AML-193 (cell line): ENCODE measurements around the gene EPHB1.
A peak's percentile ranks its signal among the peaks of the same experiment; 100 is the strongest.

ENCODE experiments used
- DNase-seq, 2 experiments: peaks; one replicate each; lab custom pipeline; 2025; lab: John Stamatoyannopoulos, UW

EPHB1 gene

DNA sequence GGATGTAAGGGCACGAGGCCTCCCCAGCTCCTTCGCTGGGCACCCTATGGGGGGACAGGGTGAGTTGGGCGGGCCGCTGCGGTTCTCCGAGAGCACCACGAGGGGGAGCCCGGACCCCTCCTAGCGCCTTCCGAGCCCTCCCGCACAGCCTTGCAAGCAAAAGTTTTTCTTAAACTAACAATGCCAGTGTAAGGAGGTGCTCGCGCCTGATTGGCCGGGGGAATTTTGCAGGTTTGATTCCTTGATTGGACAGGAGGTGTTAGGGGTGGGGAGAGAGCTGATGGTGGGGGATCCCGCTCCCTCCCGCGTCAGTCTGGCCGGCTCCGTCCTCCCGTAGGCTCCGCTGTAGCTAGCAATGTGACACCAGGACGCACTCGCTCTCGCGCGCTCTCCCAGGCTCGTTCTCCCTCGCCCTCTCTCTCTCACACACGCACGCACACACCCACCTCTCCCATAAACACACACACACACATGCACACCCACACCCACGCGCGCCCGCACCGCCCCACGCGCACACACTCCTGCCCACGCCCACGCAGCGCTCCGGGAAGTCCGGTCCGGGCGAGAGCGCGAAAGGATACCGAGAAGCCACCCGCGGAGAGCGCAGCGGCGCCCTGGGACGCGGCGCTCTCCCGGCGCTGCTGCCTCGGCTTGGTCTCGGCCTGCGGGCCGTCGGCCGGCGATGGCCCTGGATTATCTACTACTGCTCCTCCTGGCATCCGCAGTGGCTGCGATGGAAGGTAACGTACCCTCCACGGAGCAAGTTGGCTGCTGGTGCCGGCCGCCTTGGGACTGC lies at the start of gene EPHB1:
Gene EPHB1, plus strand, starts transcription at position 311 of the 796 bp plus-strand sequence.
- peak; percentile 71 to 80 for DNase-seq

DNA sequence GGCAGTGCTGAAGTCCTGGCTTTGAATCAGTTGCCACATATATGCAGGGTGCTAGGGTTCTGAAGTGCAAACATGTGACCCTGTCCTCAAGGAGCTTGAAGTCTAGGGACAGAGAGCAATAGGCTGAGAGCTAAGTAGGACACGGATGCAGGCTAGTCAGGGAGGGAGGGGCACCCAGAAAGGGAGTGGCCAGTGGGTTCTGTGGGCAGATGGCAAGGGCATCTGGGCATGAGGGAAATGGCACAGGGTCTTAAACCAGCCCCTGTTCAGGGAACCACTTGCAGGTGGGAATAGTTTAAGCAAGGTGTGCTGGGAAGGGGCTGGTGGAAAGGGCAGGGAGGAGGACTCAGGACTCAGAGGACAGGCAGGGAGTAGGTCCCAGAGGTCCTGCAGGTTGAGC lies 46.4 kb upstream of the EPHB1 start:
- DNase-seq = no peak

DNA sequence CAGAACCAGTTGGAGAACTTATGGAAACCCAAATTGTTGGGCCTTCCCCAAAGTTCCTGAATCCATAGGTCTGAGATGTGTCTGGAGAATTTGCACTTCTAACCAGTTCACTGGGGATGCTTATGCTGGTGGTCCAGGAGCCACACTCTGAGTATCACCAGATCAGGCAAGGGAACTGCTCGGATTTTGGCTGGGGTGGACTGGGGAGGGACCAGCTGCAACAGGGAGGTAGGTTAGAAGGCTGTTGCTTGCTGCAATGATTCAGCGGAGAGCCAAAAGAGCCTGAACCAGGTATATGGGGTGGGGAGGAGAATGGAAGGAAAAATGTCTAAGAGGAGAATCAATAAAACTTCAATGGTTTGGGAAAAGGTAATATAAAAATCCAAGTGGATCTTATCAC lies 45.9 kb upstream of the EPHB1 start:
- DNase-seq = no peak

- DNase-seq = no peak
These were observed 45.1 kb upstream of the EPHB1 start for GRCh38 chr3:134749802-134750553.

- DNase-seq = no peak
These were observed 43.2 kb upstream of the EPHB1 start for GRCh38 chr3:134751831-134752230.

DNA sequence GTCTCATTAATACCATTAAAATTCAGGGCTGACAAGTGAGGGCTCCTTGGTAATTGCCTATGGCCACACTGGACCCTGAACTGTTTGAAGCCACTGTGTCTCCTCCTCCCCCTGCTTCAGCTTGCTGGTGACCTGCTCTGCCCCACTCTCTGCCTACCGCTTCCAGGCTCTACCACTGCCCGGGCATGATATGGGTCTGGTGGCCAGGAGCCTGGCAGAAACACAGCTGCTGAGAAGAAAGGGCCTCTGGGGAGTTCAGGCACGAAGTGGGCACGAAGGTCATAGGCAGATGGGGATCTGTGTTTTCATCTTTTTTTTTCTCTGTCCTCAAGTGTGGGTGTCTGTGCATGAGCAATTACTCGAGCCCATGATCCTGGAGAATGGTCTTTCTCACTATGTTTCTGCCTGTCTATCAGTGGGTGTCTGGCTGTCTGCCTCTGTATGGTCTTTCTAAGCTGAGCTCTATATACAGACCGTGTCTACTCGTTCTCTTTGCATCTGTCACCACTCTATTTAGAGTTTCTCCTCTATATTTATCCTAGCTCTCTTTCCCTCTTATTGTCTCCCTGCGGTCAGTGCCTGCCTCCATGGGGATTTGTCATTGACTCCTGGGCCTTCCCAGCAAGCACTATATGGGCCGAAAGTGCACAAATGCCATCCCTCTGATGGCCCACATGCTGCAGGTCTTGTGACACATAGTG lies 42.1 kb upstream of the EPHB1 start:
- DNase-seq = no peak

- DNase-seq = no peak
These were observed 40.9 kb upstream of the EPHB1 start for GRCh38 chr3:134753999-134754742.

DNA sequence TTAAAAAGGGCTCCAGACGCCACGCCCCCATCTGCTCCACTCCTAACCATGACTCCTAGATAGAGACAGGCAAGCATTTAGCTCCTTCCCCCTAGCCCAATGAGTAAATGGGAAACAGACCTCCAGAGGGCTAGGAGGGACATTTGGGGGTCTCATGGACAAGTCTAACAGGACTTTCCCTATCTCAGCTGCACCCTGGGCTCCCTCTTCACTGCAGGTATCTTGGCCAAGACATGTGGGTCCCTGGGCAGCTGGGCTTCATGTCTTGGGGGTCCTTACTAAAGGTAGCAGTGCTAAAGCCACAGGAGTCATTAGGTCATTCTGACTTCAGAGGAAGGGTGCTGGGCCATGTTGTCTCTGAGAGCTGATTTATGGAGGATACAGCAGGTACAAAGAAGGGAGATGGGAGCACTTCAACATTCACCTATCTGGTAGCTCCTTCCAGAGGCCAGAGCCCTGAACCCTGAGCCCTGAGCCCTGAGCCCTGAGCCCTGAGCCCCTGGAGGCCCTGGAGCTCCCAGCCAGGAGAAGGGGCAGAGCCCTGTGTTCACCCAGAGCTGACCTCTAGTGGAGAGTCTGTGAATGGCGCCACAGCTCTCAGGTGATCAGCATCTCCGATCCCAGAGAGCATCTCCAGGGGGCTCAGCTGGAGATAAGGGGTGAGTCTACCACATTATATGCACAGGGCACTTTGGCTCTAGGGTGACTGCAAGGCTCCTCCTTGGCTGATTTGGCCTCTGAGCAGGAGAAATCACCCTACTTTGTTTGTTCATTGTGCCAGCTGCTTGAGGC lies 40.1 kb upstream of the EPHB1 start:
- DNase-seq = peak; percentile 29 to 57

GRCh38 chr3:134755821-134756220 lies 39.2 kb upstream of the EPHB1 start:
- DNase-seq = no peak

- DNase-seq = no peak
These were observed 37.5 kb upstream of the EPHB1 start for GRCh38 chr3:134757549-134758069.

DNA sequence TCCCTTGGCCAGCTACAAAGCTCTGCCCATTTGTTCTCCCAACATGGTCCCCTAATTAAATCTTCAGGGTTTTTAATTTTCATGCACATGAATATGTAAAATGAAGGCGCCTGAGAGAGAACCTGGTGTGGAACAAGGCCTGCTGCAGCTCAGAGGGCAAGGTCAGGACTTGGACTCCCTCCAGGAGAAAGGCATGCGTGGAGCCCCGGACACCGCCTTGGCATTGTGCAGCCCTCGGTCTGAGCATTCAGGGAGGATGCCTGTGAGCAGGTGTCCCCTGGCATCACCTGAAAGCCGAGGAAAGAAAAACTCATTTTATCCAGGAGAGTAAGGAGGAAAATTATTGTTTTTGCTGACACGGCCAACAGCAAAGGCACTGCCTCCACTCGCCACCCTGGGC lies 33.8 kb upstream of the EPHB1 start:
- no peak for DNase-seq

GRCh38 chr3:134762016-134762415 lies 33.0 kb upstream of the EPHB1 start:
- DNase-seq = no peak

GRCh38 chr3:134765468-134765867 lies 29.6 kb upstream of the EPHB1 start:
- no peak for DNase-seq

DNA sequence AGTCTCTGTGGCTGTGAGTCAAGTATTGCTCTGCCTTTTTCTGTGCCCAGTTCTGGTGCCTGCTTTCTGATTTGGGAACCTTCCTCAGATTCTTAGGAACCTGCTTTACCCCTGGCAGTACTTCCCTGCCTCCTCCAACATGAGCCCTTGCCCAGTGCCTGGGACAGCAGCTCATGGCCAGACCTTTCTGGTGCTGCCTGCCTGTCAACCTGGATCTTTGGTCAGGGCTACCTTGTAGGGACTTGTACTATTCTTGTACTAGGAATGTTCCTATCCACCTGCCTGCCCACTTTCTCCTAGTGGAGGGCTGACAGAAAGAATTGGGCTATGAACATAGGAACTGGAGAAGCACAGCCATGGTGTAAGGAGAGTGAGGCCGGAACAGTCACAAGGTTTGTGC lies 28.8 kb upstream of the EPHB1 start:
- no peak for DNase-seq

- DNase-seq = no peak
These were observed 26.9 kb upstream of the EPHB1 start for GRCh38 chr3:134768116-134768515.

GRCh38 chr3:134768837-134769236 lies 26.2 kb upstream of the EPHB1 start:
- DNase-seq = no peak

- no peak for DNase-seq
These were observed 25.7 kb upstream of the EPHB1 start for GRCh38 chr3:134769287-134769868.

- no peak for DNase-seq
These were observed 23.0 kb upstream of the EPHB1 start for GRCh38 chr3:134772011-134772410.

GRCh38 chr3:134772591-134772990 lies 22.5 kb upstream of the EPHB1 start:
- no peak for DNase-seq

GRCh38 chr3:134775831-134776230 lies 19.2 kb upstream of the EPHB1 start:
- no peak for DNase-seq

GRCh38 chr3:134776518-134776917 lies 18.5 kb upstream of the EPHB1 start:
- no peak for DNase-seq
